A549 (cell line): Measurements from ENCODE around the gene EXOC2.

Experiments
- CBX2 ChIP-seq: fragments of 200-600 bp; sonication (generic); IDR thresholded peaks from 2 replicates; pipeline ENCODE4 v1.6.1; 2016; ENCODE audit warnings: low read depth, mild to moderate bottlenecking, borderline replicate concordance
- CTCF ChIP-seq: fragments of >200 bp; sonication (Bioruptor Twin); formaldehyde crosslinking; IDR thresholded peaks from 3 replicates; pipeline ENCODE4 v1.5.1; 2016
- EHMT2 ChIP-seq: fragments of 200-600 bp; sonication (generic); IDR thresholded peaks from 2 replicates; pipeline ENCODE4 v1.6.1; 2016; ENCODE audit warnings: antibody characterized with exemption, low read depth, mild to moderate bottlenecking, moderate library complexity
- JUN ChIP-seq, 2 experiments: fragments of >200 bp; sonication (Bioruptor Twin); formaldehyde crosslinking; IDR thresholded peaks; 2 replicates in 1 of 2; 3 replicates in 1 of 2; pipeline ENCODE4 v1.6.1; 2016 to 2017
- POLR2A ChIP-seq: IDR thresholded peaks from 2 replicates; pipeline ENCODE4 v1.6.1; 2012; ENCODE audit warnings: mild to moderate bottlenecking, low read length

DNA sequence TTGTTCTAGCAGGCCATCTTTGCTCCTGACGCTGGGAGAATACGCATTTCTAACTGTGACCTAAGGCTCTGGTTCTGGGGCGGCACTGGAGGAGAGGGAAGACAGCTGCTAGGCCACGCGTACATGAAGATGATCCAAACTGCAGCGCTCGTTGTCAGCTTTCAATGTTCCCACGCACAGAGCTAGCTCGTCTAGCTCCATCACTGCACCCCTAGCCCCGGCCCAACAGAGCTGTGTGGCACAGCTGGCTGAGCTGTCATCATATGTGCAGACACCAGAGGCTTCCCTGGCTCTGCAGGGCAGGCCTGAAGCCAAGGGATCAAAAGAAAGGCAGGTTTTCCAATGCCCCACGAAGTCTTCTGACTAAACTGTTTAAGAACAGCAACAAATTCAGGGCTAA lies 176.7 kb downstream of the EXOC2 start:
- TF ChIP-seq CTCF (no peak), CBX2 (no peak), EHMT2 (no peak), JUN (IDR thresholded peaks at IDR 0.05) (no peak), POLR2A (no peak)
